C4-2B (cell line): ENCODE results near the gene ANKUB1.

ENCODE experiments used
- ZFX ChIP-seq: fragments of 450-650 bp; IDR thresholded peaks from 2 replicates; pipeline ENCODE4 v1.6.1; 2017
- TF ChIP-seq, protein P1 (sequence below): fragments of 450-650 bp; conservative IDR thresholded peaks from 2 replicates; pipeline ENCODE4 v1.5.1; 2017; ENCODE audit warnings: mild to moderate bottlenecking

DNA sequence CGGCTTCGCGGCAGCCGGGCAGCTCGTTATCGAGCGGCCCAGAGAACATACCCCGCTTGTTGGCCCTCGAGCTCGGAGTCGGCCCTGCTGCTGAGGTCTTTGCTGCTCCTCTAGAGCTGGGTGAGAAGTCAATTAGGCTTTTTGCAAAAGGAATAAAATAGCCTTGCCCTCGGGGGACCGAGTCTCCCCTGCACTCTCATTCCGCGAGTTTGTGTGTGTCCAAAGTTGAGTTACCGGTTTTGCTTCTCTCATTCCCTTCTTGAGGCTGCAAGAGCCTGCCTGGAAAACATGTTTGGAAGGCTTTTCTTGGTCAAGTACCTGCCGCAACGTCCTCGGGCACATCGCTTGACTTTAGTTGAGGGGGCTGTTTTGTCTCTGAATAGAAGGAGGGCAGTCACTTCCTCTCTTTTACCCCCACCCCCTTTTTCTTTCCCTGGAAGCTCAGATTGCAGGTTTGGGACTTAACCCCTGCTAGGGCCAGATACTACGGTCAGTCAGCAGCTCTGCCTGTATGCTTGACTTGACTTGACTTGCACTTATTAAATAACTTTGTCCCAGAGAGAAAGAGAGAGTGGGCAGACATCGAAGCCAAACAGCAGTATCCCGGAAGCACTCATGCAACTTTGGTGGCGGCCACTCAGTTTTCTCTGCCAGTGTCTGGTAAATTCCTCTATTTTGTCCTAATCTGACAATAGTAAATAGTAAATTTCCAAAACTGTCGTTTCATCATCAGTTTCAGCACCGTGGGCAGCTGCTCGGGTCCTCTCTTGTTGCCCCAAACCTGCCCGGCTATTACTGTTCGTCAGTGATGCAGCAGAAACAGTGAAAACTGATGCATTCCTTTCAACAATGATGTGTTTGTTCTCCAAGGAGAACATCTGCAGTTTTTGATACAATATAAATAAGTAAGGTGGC lies 21.3 kb upstream of the ANKUB1 start:
- TF ChIP-seq, protein P1, sequence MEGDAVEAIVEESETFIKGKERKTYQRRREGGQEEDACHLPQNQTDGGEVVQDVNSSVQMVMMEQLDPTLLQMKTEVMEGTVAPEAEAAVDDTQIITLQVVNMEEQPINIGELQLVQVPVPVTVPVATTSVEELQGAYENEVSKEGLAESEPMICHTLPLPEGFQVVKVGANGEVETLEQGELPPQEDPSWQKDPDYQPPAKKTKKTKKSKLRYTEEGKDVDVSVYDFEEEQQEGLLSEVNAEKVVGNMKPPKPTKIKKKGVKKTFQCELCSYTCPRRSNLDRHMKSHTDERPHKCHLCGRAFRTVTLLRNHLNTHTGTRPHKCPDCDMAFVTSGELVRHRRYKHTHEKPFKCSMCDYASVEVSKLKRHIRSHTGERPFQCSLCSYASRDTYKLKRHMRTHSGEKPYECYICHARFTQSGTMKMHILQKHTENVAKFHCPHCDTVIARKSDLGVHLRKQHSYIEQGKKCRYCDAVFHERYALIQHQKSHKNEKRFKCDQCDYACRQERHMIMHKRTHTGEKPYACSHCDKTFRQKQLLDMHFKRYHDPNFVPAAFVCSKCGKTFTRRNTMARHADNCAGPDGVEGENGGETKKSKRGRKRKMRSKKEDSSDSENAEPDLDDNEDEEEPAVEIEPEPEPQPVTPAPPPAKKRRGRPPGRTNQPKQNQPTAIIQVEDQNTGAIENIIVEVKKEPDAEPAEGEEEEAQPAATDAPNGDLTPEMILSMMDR = no peak
- no peak for TF ChIP-seq ZFX
